IMR-90 (cell line): ENCODE data around the gene POLR2L.

ENCODE experiments used
- BHLHE40 ChIP-seq: fragments of 150-350 bp; IDR thresholded peaks from 2 replicates; pipeline ENCODE4 v1.6.1; 2016; ENCODE audit warnings: mild to moderate bottlenecking, low read depth, low read length
- MXI1 ChIP-seq: IDR thresholded peaks from 2 replicates; pipeline ENCODE4 v1.6.1; 2012; ENCODE audit warnings: low read depth, mild to moderate bottlenecking, low read length, moderate library complexity, borderline replicate concordance
- POLR2A ChIP-seq: IDR thresholded peaks from 2 replicates; pipeline ENCODE4 v1.6.1; 2012; ENCODE audit warnings: mild to moderate bottlenecking, low read depth, low read length
- RAD21 ChIP-seq: IDR thresholded peaks from 2 replicates; pipeline ENCODE4 v1.6.1; 2012; ENCODE audit warnings: low read length, improper control_type of control experiment
- SMC3 ChIP-seq: fragments of 150-350 bp; IDR thresholded peaks from 2 replicates; pipeline ENCODE4 v1.6.1; 2016; ENCODE audit warnings: low read depth, mild to moderate bottlenecking, antibody characterized with exemption, low read length, moderate library complexity
- USF2 ChIP-seq: fragments of 150-350 bp; IDR thresholded peaks from 2 replicates; pipeline ENCODE4 v1.6.1; 2017; ENCODE audit warnings: mild to moderate bottlenecking, antibody characterized with exemption, low read length, low read depth
- TF ChIP-seq, protein P1 (sequence below): conservative IDR thresholded peaks from 2 replicates; pipeline ENCODE4 v1.5.1; 2012; ENCODE audit warnings: mild to moderate bottlenecking, low read depth, low read length, improper control_type of control experiment

- TF ChIP-seq BHLHE40, result no peak
- no peak for TF ChIP-seq POLR2A
- TF ChIP-seq, protein P1, sequence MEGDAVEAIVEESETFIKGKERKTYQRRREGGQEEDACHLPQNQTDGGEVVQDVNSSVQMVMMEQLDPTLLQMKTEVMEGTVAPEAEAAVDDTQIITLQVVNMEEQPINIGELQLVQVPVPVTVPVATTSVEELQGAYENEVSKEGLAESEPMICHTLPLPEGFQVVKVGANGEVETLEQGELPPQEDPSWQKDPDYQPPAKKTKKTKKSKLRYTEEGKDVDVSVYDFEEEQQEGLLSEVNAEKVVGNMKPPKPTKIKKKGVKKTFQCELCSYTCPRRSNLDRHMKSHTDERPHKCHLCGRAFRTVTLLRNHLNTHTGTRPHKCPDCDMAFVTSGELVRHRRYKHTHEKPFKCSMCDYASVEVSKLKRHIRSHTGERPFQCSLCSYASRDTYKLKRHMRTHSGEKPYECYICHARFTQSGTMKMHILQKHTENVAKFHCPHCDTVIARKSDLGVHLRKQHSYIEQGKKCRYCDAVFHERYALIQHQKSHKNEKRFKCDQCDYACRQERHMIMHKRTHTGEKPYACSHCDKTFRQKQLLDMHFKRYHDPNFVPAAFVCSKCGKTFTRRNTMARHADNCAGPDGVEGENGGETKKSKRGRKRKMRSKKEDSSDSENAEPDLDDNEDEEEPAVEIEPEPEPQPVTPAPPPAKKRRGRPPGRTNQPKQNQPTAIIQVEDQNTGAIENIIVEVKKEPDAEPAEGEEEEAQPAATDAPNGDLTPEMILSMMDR, result no peak
- TF ChIP-seq MXI1, result no peak
- no peak for TF ChIP-seq USF2
- no peak for TF ChIP-seq SMC3
- no peak for TF ChIP-seq RAD21
These were observed 3.7 kb upstream of the POLR2L start for GRCh38 chr11:845872-846495.
